NCI-H2227 treated with DMSO at 0.1 percent for 48 hours (cell line): ENCODE data around the gene F13B.
"Not testable (repeated sequence)": the region's sequence is repeated elsewhere in the genome, so short reads cannot be mapped to it uniquely, and the experiment has no call there.

Experiments used
- DNase-seq: peaks from one replicate; lab custom pipeline; 2025; lab: John Stamatoyannopoulos, UW

F13B gene

GRCh38 chr1:197066719-197067456 lies at the start of gene F13B:
F13B (minus strand) TSS chr1:197067260; CDS start chr1:197067223, 37 bp downstream.
- no peak for DNase-seq

- no peak for DNase-seq
Observed at GRCh38 chr1:197116156-197116555, 49.1 kb upstream of the F13B start.

GRCh38 chr1:197106869-197107268 lies 39.8 kb upstream of the F13B start:
- DNase-seq, result no peak

- DNase-seq, result no peak
Observed at GRCh38 chr1:197103300-197103699, 36.2 kb upstream of the F13B start.

GRCh38 chr1:197101978-197102377 lies 34.9 kb upstream of the F13B start:
- DNase-seq, result no peak

- no peak for DNase-seq
Observed at GRCh38 chr1:197100677-197101076, 33.6 kb upstream of the F13B start.

GRCh38 chr1:197099444-197099843 lies 32.4 kb upstream of the F13B start:
- DNase-seq, result no peak

GRCh38 chr1:197096971-197097370 lies 29.9 kb upstream of the F13B start:
- DNase-seq, result not testable (repeated sequence)

- DNase-seq, result no peak
Observed at GRCh38 chr1:197096137-197096536, 29.1 kb upstream of the F13B start.

GRCh38 chr1:197093226-197093885 lies 26.3 kb upstream of the F13B start:
- no peak for DNase-seq

- DNase-seq, result no peak
Observed at GRCh38 chr1:197092491-197093023, 25.5 kb upstream of the F13B start.

GRCh38 chr1:197083474-197083873 lies 16.4 kb upstream of the F13B start:
- DNase-seq, result no peak

- no peak for DNase-seq
Observed at GRCh38 chr1:197081117-197081753, 14.2 kb upstream of the F13B start.

- no peak for DNase-seq
Observed at GRCh38 chr1:197080323-197080722, 13.3 kb upstream of the F13B start.

- DNase-seq, result no peak
Observed at GRCh38 chr1:197076585-197076984, 9.5 kb upstream of the F13B start.

- no peak for DNase-seq
Observed at GRCh38 chr1:197073978-197074377, 6.9 kb upstream of the F13B start.

- no peak for DNase-seq
Observed at GRCh38 chr1:197067457-197067818, 378 bp upstream of the F13B start.

GRCh38 chr1:197066277-197066676 lies 783 bp downstream of the F13B start:
- DNase-seq, result no peak

- no peak for DNase-seq
Observed at GRCh38 chr1:197065559-197065958, 1.5 kb downstream of the F13B start.

GRCh38 chr1:197063212-197063611 lies 3.8 kb downstream of the F13B start:
- DNase-seq, result no peak

- no peak for DNase-seq
Observed at GRCh38 chr1:197062692-197063091, 4.4 kb downstream of the F13B start.

- DNase-seq, result no peak
Observed at GRCh38 chr1:197049100-197049499, 18.0 kb downstream of the F13B start.
